GM23248 (cell line): Measurements from ENCODE around the gene TWNK.

Experiments
- EZH2 ChIP-seq: fragments of 200-600 bp; sonication (generic); IDR thresholded peaks from 2 replicates; pipeline ENCODE4 v1.6.1; 2018; ENCODE audit warnings: antibody characterized with exemption, mild to moderate bottlenecking; ENCODE audit not compliant: insufficient read depth, poor library complexity, severe bottlenecking
- EZH2phosphoT487 ChIP-seq: fragments of 200-600 bp; sonication (generic); IDR thresholded peaks from 2 replicates; pipeline ENCODE4 v1.6.1; 2018; ENCODE audit warnings: antibody characterized with exemption, moderate library complexity, mild to moderate bottlenecking, low read depth; ENCODE audit not compliant: insufficient read depth

- no peak for TF ChIP-seq EZH2
- no peak for TF ChIP-seq EZH2phosphoT487
Observed at GRCh38 chr10:100966887-100967286, 20.5 kb upstream of the TWNK start.
